Neutrophil (primary cell): ENCODE data around the gene EPS8.

Experiments used
- H3K27ac ChIP-seq: fragments of 200-600 bp; sonication (generic); 2 replicates; pipeline ENCODE4 v1.5.1; 2016; ENCODE audit warnings: mild to moderate bottlenecking, moderate library complexity
- H3K27me3 ChIP-seq: fragments of 200-600 bp; sonication (generic); 2 replicates; pipeline ENCODE4 v1.6.0; 2016; ENCODE audit warnings: mild to moderate bottlenecking
- H3K36me3 ChIP-seq: fragments of 200-600 bp; sonication (generic); 2 replicates; pipeline ENCODE4 v1.5.1; 2017
- H3K4me1 ChIP-seq, 2 experiments: fragments of 200-600 bp in 1 of 2; sonication (generic) in 1 of 2; 1 replicate in 1 of 2; 2 replicates in 1 of 2; pipeline versions ENCODE4 v1.5.1 to v1.6.1; 2013 to 2016; ENCODE audit warnings: low read depth in 1 of 2, low read length in 1 of 2, mild to moderate bottlenecking in 1 of 2, moderate library complexity in 1 of 2; ENCODE audit not compliant: control insufficient read depth in 1 of 2, insufficient read depth in 1 of 2
- H3K4me3 ChIP-seq, 2 experiments: fragments of 200-600 bp in 1 of 2; sonication (generic) in 1 of 2; 1 replicate in 1 of 2; 2 replicates in 1 of 2; pipeline ENCODE4 v1.5.1; 2013 to 2016; ENCODE audit warnings: low read depth in 1 of 2, low read length in 1 of 2, mild to moderate bottlenecking in 1 of 2, moderate library complexity in 1 of 2
- H3K9me3 ChIP-seq: fragments of 200-600 bp; sonication (generic); 2 replicates; pipeline ENCODE4 v1.5.1; 2016
- CTCF ChIP-seq: fragments of 200-600 bp; sonication (generic); IDR thresholded peaks from 2 replicates; pipeline ENCODE4 v1.5.1; 2016; ENCODE audit warnings: antibody characterized with exemption

Gene EPS8

GRCh38 chr12:15603474-15604085 is 185.6 kb downstream of the EPS8 start:
- TF ChIP-seq CTCF, result no peak
- Histone ChIP-seq H3K4me1 (no peaks in the 10 kb centered on the region), H3K27ac (no peak overlapping the region), H3K4me3 (no peak overlapping the region), H3K36me3 (no peaks in the 10 kb centered on the region), H3K9me3 (no peaks in the 10 kb centered on the region), H3K27me3 (no peaks in the 10 kb centered on the region)

DNA sequence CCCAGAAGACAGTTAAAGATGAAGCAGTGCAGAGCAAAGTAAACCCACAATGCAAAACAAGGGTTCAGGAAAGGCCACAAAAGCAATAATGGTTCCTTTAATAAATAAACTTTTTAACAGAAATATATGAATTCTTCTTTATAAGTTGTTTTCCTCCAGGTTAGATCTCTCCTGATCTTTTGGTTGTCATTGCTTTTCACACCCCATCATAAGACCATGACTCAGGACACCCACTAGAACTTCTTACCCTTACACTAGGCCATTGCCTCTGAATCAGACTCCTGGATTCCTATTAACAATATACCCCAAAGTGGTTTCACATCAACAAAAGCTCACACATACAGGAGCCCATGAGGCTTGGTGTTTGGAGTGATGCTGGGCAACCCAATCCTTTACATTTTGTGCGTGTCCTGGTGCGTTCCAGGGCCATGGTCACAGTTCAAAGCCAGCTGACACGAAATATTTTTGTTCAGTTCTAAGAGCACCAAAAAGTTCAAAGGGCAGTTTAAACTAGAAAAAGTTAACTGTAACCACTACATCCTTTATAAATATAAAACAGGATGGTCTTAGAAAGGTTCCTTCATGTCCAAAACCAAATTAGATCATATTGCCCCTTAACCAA is 187.0 kb downstream of the EPS8 start:
- Histone ChIP-seq H3K4me3 (no peak overlapping the region), H3K36me3 (no peaks in the 10 kb centered on the region), H3K9me3 (no peaks in the 10 kb centered on the region), H3K4me1 (no peaks in the 10 kb centered on the region), H3K27me3 (no peaks in the 10 kb centered on the region), H3K27ac (no peak overlapping the region)
- TF ChIP-seq CTCF, result no peak

- Histone ChIP-seq H3K4me1 (no peaks in the 10 kb centered on the region), H3K9me3 (no peaks in the 10 kb centered on the region), H3K36me3 (no peaks in the 10 kb centered on the region), H3K4me3 (no peak overlapping the region), H3K27ac (no peak overlapping the region), H3K27me3 (no peaks in the 10 kb centered on the region)
- TF ChIP-seq CTCF, result no peak
These were observed 187.9 kb downstream of the EPS8 start for GRCh38 chr12:15601210-15601800.

DNA sequence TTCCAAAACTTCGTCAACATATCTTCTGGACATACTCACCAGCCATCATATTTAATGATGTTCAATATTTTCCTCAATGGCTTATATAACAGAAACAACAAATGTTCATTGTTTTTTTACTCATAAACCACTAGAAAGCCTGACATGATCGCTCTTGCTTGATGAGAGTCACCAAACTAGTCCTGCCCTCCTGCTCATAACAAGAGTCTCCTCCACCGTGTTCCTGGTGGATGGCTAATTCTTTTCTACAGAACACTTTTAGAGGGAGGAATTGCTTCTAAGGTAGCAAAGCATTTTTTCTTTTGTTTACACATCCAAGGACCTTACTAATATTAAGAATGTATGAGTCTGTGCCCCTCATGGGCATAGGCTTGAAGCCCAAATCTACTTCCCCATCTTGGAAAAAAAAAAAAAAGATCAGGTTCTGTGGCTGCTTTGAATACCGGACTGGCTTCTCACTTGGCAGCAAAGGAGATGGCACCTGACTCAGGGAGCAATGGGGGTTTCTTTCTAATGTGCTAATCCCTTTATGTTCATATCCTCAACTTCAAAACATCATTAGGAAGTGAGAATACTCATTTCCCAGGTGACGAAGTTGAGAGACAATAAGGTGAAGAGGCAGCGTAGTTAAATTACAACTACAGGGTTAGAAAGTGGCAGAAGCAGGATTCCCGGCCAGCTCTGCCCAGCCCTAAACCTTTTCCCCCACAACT is 188.8 kb downstream of the EPS8 start:
- H3K4me3 ChIP-seq, result no peak overlapping the region
- no peak overlapping the region for H3K27ac ChIP-seq

More for the DNA sequence above, 188.8 kb downstream of the EPS8 start:
- Histone ChIP-seq H3K9me3 (no peaks in the 10 kb centered on the region), H3K4me1 (no peaks in the 10 kb centered on the region), H3K27me3 (no peaks in the 10 kb centered on the region), H3K36me3 (no peaks in the 10 kb centered on the region)
- TF ChIP-seq CTCF, result no peak
